Measurements from ENCODE around the gene NT5C2. TPM values are rescaled to one million over a fixed set of nuclear protein-coding genes. Genes with fewer than 3 reads are reported as not detected.

The NT5C2 gene
- polyA plus RNA-seq (2012; ENCODE audit: low read depth, missing spikeins): 28.2 TPM

DNA sequence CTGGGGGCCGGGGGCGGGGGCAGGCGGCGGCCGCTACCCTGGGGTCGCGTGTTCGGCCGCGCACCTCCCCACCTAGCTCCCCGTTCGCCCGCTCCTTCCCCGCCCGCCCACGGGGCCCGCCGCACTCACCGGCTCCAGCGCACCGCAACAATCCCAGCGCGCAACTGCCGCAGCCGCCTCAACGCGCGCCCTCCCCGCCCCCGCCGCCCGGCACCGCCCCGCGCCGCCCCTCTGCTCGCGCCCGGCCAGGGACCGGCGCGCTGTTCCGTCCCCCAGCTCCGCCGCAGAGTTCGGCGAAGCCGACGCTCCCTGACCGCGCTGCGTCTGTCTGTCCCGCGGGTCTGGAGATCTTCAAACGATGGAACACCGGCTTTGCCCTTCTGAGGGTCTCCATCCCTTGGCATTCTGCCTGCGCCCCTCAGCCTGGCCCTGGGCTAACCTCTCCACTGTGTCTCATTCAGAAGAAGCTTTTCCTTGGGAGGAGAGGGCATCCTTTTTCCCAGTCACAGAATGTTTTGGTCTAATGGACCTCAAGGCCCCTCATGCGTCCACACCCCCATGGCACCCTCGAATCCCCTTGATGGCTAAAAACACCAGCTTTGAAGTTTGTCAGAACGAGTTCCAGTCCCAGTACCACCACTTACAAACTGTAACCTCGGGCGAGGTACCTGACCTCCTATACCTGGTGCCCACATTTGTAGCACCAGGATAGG lies at the start of gene NT5C2:
Gene NT5C2, minus strand, starts transcription at position 166 of the 713 bp plus-strand sequence. CDS start 18,314 bp downstream, outside the sequence.
- TF ChIP-seq POLR2A (IDR thresholded peaks at IDR 0.05; ENCODE audit: low read depth, low read length) (peak; percentile 18; the same call in 1 of the 2 replicates), POLR2AphosphoS5 (IDR thresholded peaks at IDR 0.05; ENCODE audit: low read depth, low read length) (no peak), SPI1 (IDR thresholded peaks at IDR 0.05; ENCODE audit: low read depth, low read length) (no peak), TAF1 (IDR thresholded peaks at IDR 0.05; ENCODE audit: low read depth, low read length) (no peak; the same call in 1 of the 2 replicates), POU2F2 (IDR thresholded peaks at IDR 0.05; ENCODE audit: low read depth, low read length) (peak; percentile 36; the same call in 1 of the 2 replicates), PAX5 (IDR thresholded peaks at IDR 0.05; ENCODE audit: insufficient read depth, low read length, severe bottlenecking) (no peak)
- peak; percentile 72 for DNase-seq (ENCODE audit: insufficient read length, low spot score)
- FAIRE-seq: peak; percentile 95

DNA sequence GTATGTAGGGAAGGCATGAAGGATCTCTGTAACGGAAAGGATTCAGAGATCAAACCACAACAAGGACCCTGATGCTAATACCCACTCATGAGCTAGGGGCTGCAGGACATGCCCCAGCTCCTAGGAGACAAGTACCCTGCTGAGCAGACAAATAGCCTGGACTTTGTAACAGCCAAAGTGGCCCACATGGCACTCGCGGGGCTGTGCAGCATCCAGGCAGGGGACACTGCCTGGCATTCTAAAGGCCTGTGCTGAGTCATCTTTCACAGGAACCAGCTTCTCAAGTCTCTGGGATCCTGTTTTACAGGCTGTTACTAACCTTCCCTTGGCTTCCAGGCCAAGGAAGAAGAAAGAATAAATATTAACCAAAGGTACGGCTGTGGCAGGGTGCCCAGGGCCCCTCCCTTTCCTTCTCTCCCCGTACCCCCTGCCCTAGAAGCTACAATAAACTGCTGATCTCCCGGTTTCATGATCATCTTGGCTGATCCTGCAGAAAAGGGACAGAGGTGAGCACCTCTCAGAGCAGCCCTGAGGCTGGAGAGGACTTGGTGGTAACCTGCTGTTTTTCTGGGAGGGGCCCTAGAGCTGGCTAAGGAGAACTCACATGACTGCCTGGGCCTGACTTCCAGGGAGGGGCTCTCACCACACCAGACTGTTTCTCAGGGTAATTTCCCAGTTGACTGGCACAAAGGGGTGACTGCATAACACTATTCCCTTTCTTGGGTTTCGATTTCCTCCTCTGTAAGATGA lies 48.4 kb upstream of the NT5C2 start:
- DNase-seq (ENCODE audit: insufficient read length, low spot score) (no peak), FAIRE-seq (no peak)
- TF ChIP-seq POLR2AphosphoS5 (IDR thresholded peaks at IDR 0.05; ENCODE audit: low read depth, low read length): no peak
- TF ChIP-seq POLR2A (IDR thresholded peaks at IDR 0.05; ENCODE audit: low read depth, low read length): no peak
- no peak for TF ChIP-seq TAF1 (IDR thresholded peaks at IDR 0.05; ENCODE audit: low read depth, low read length)
- TF ChIP-seq PAX5 (IDR thresholded peaks at IDR 0.05; ENCODE audit: insufficient read depth, low read length, severe bottlenecking): no peak
- no peak for TF ChIP-seq POU2F2 (IDR thresholded peaks at IDR 0.05; ENCODE audit: low read depth, low read length)
- no peak for TF ChIP-seq SPI1 (IDR thresholded peaks at IDR 0.05; ENCODE audit: low read depth, low read length)

DNA sequence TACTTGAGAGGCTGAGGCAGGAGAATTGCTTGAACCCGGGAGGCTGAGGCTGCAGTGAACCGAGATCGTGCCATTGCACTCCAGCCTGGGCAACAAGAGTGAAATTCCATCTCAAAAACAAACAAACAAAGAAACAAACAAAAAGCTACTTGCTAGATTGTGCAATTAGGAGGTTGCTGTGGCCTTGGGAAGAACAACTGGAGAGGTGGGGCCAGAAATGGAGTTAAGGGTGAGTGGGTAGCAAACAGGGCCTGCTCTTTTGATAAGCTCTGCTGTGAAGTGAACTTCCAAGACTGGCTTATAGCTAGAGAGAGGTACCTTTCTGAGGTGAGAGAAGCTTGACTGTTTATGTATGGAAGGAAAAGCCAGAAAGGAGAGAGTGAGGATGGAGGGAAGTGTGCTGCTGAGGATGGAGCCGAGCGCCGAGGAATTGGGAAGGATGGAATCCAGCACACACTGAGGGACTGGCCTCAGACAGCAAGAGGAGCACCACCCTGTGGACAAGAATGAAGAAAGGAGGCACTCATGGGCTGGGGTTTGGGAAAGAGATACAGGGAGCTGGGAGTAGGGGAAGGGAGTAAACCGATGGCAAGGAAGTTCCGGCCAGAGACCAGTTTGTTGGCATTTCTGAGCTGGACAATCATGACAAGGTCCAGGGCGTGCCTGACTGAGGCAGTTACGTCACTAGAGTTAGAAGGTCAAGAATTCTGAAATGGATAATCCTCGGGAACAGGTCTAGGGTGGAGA lies 45.6 kb upstream of the NT5C2 start:
- DNase-seq (ENCODE audit: insufficient read length, low spot score) (no peak), FAIRE-seq (no peak)
- TF ChIP-seq POLR2AphosphoS5 (IDR thresholded peaks at IDR 0.05; ENCODE audit: low read depth, low read length) (no peak), SPI1 (IDR thresholded peaks at IDR 0.05; ENCODE audit: low read depth, low read length) (no peak), POU2F2 (IDR thresholded peaks at IDR 0.05; ENCODE audit: low read depth, low read length) (no peak), TAF1 (IDR thresholded peaks at IDR 0.05; ENCODE audit: low read depth, low read length) (no peak), POLR2A (IDR thresholded peaks at IDR 0.05; ENCODE audit: low read depth, low read length) (no peak)

DNA sequence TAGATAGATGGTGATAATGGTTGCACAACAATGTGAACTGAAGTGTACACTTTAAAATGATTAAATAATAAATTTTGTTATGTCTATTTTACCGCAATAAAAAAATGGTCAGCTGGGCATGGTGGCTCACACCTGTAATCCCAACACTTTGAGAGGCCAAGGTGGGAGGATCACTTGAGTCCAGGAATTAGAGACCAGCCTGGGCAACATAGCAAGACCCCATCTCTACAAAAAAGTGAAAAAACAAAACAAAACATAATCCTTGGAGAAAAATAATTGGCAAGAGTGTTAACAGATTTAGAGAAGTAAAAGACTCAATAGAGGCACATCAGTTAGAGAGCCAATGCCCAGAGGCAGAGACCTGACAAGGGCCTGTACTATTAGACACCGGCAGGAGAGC lies 42.7 kb upstream of the NT5C2 start:
- DNase-seq (ENCODE audit: insufficient read length, low spot score) (no peak), FAIRE-seq (no peak)
- TF ChIP-seq POLR2A (IDR thresholded peaks at IDR 0.05; ENCODE audit: low read depth, low read length): no peak
- no peak for TF ChIP-seq TAF1 (IDR thresholded peaks at IDR 0.05; ENCODE audit: low read depth, low read length)
- no peak for TF ChIP-seq POLR2AphosphoS5 (IDR thresholded peaks at IDR 0.05; ENCODE audit: low read depth, low read length)
- no peak for TF ChIP-seq POU2F2 (IDR thresholded peaks at IDR 0.05; ENCODE audit: low read depth, low read length)
- TF ChIP-seq SPI1 (IDR thresholded peaks at IDR 0.05; ENCODE audit: low read depth, low read length): no peak
- TF ChIP-seq PAX5 (IDR thresholded peaks at IDR 0.05; ENCODE audit: insufficient read depth, low read length, severe bottlenecking): no peak

DNA sequence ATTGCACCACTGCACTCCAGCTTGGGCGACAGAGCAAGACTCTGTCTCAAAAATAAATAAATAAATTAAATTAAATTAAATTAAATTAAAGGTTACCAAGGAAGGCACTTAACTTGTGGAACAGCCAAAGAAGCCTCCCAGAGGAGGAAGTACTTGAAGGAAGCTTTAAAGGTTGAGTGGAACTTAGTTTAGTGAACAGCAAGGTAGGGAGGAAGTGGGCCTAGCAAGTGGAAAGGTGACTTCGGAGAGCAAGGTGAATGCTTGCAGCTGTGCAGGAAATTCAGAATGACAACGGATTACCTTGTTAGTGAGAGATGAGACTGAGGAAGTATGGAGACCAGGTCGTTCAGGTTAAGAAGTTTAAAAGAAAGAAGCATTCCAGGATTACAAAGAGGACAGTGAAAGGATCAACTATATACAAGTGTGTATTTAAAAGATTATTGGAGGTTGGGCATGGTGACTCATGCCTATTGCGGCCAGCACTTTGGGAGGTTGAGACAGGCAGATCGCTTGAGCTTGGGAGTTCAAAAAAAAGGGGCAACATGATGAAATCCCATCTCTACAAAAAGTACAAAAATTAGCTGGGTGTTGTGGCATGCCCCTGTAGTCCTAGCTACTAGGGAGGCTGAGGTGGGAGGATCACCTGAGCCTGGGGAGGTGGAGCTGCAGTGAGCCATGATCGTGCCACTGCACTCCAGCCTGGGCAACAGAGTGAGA lies 39.9 kb upstream of the NT5C2 start:
- FAIRE-seq: no peak
- no peak for DNase-seq (ENCODE audit: insufficient read length, low spot score)
- no peak for TF ChIP-seq POLR2AphosphoS5 (IDR thresholded peaks at IDR 0.05; ENCODE audit: low read depth, low read length)

DNA sequence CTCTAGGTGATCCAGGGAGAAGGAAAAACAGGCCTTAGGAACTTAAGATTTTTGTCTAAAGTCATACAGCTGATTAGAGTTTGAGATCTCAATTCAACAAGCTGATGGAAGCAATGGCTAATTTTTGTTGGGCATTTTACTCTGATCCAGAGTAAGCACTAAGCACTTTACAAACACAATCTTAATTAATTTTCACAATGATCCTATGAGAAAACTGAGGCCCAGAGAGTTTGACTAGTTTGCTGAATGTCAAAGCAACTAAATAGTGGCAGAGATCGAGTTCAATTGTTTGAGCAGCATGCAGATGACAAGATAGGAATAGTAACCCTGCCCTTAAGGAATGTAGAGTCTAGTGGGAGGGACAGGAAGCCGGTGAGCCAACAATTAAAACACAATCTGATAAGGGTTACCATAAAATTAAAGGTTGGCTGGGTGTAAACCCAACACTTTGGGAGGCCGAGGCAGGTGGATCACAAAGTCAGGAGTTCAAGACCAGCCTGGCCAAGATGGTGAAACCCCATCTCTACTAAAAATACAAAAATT lies 39.1 kb upstream of the NT5C2 start:
- DNase-seq (ENCODE audit: insufficient read length, low spot score) (no peak), FAIRE-seq (no peak)
- no peak for TF ChIP-seq POLR2A (IDR thresholded peaks at IDR 0.05; ENCODE audit: low read depth, low read length)
- TF ChIP-seq TAF1 (IDR thresholded peaks at IDR 0.05; ENCODE audit: low read depth, low read length): no peak
- TF ChIP-seq PAX5 (IDR thresholded peaks at IDR 0.05; ENCODE audit: insufficient read depth, low read length, severe bottlenecking): no peak
- TF ChIP-seq POLR2AphosphoS5 (IDR thresholded peaks at IDR 0.05; ENCODE audit: low read depth, low read length): no peak
- no peak for TF ChIP-seq SPI1 (IDR thresholded peaks at IDR 0.05; ENCODE audit: low read depth, low read length)
- TF ChIP-seq POU2F2 (IDR thresholded peaks at IDR 0.05; ENCODE audit: low read depth, low read length): no peak

DNA sequence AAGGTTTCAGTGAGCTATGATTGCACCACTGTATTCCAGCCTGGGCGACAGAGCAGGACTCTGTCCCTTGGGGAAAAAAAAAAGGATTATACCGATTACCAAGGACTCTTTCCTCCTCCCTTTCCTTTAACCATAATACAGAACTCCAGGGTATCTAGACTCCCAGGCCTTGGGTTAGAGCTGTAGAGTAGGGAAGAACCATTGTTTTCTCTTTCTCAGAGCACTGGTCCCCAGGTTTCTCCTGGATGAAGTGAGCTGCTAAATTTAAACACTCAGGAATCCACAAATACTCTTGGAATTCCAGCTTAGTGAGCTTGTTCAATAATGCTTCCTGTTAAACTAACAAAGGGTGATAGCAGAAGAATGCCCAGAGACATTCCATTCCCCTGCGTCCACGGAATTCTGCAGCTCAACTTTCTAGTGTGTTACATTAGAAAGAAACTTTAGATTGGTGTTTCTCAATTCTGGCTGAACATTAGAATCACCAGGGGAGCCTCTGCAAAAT lies 38.0 kb upstream of the NT5C2 start:
- DNase-seq (ENCODE audit: insufficient read length, low spot score): no peak
- no peak for FAIRE-seq
- TF ChIP-seq SPI1 (IDR thresholded peaks at IDR 0.05; ENCODE audit: low read depth, low read length) (no peak), PAX5 (IDR thresholded peaks at IDR 0.05; ENCODE audit: insufficient read depth, low read length, severe bottlenecking) (no peak), TAF1 (IDR thresholded peaks at IDR 0.05; ENCODE audit: low read depth, low read length) (no peak), POU2F2 (IDR thresholded peaks at IDR 0.05; ENCODE audit: low read depth, low read length) (no peak), POLR2A (IDR thresholded peaks at IDR 0.05; ENCODE audit: low read depth, low read length) (no peak), POLR2AphosphoS5 (IDR thresholded peaks at IDR 0.05; ENCODE audit: low read depth, low read length) (no peak)

DNA sequence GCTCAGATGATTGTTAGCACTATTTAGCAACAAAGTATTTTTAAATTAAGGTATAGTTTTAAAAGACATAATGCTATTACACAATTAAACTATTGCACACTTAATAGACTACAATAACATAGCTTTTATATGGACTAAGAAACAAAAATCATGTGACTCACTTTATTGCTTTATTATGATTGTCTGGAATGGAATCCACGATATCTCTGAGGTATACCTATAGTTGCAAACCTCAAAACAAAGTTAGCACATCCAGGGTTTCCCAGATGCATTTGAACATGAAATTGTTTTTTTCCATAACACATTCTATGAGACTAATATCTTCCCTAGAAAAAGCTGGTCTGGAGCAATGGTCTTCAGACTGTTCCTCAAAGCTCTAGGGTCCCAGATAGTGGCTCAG lies 34.3 kb upstream of the NT5C2 start:
- DNase-seq (ENCODE audit: insufficient read length, low spot score) (no peak), FAIRE-seq (no peak)
- TF ChIP-seq TAF1 (IDR thresholded peaks at IDR 0.05; ENCODE audit: low read depth, low read length): no peak
- TF ChIP-seq SPI1 (IDR thresholded peaks at IDR 0.05; ENCODE audit: low read depth, low read length): no peak
- no peak for TF ChIP-seq PAX5 (IDR thresholded peaks at IDR 0.05; ENCODE audit: insufficient read depth, low read length, severe bottlenecking)
- TF ChIP-seq POLR2AphosphoS5 (IDR thresholded peaks at IDR 0.05; ENCODE audit: low read depth, low read length): no peak
- no peak for TF ChIP-seq POU2F2 (IDR thresholded peaks at IDR 0.05; ENCODE audit: low read depth, low read length)
- TF ChIP-seq POLR2A (IDR thresholded peaks at IDR 0.05; ENCODE audit: low read depth, low read length): no peak
